HepG2 (cell line): ENCODE results near the gene UBE2C. TPM values are rescaled to one million over a fixed set of nuclear protein-coding genes. Genes with fewer than 3 reads are reported as not detected.

Experiments
- ATAC-seq: fragments of 200-7000 bp; cut with Tn5 transposase; 3 replicates; pipeline ENCODE4 v1.9.1; 2020; ENCODE audit warnings: mild to moderate bottlenecking, moderate library complexity
- BruUV-seq: library from RNA; stranded (reverse); fragments of 400-500 nt; replicated peaks from 2 replicates; lab custom pipeline; 2021; lab: Mats Ljungman, UMichigan
- CTCF ChIA-PET: fragments of 300-600 bp; formaldehyde crosslinking; extraction: SDS; loops from one replicate; lab custom pipeline; 2021; ENCODE audit warnings: low total read pairs, inconsistent platforms, low intra/inter-chr PET ratio; lab: Yijun Ruan, JAX
- POLR2A ChIA-PET: fragments of 350-600 bp; sonication (Branson Sonifier 250); formaldehyde crosslinking; loops from one replicate; lab custom pipeline; 2020; ENCODE audit warnings: antibody characterized with exemption, inconsistent platforms; lab: Yijun Ruan, JAX
- DNase-seq: peaks from one replicate; pipeline ENCODE4 v3.0.0-alpha.2; 2015; ENCODE audit warnings: low spot score
- FAIRE-seq: peaks from 3 replicates; lab custom pipeline; 2011; peaks lifted over from hg19 to GRCh38; lab: Jason Lieb, UNC
- H2AFZ ChIP-seq: one replicate; pipeline ENCODE4 v1.6.1; 2011; ENCODE audit warnings: low read length, inconsistent platforms
- H3K27ac ChIP-seq: fragments of 300-600 bp; 3 replicates; pipeline ENCODE4 v1.8.0; 2011; ENCODE audit warnings: mixed run types, mild to moderate bottlenecking, mixed read lengths, low read length, inconsistent platforms; ENCODE audit not compliant: insufficient read depth; ENCODE audit errors: extremely low read length
- H3K27me3 ChIP-seq, 2 experiments: fragments of 200-600 bp in 1 of 2; 2 replicates in 1 of 2; 3 replicates in 1 of 2; pipeline versions ENCODE4 v1.6.0 to v1.8.0; 2011; ENCODE audit warnings: low read length in 2 of 2, mild to moderate bottlenecking in 2 of 2, moderate library complexity in 2 of 2, inconsistent platforms in 1 of 2; ENCODE audit not compliant: insufficient read depth in 2 of 2, control insufficient read depth in 1 of 2
- H3K36me3 ChIP-seq, 2 experiments: fragments of 200-600 bp in 1 of 2; replicated peaks in 1 of 2; 2 replicates in 1 of 2; 3 replicates in 1 of 2; pipeline versions ENCODE4 v1.5.1 to v1.8.0; 2011; ENCODE audit warnings: low read length in 2 of 2, inconsistent platforms in 1 of 2; ENCODE audit not compliant: insufficient read depth in 2 of 2, control insufficient read depth in 1 of 2
- H3K4me1 ChIP-seq: 2 replicates; pipeline ENCODE4 v1.5.1; 2012; ENCODE audit warnings: low read length, inconsistent platforms; ENCODE audit not compliant: insufficient read depth
- H3K4me2 ChIP-seq: 2 replicates; pipeline ENCODE4 v1.6.0; 2011; ENCODE audit warnings: low read depth, low read length, inconsistent platforms
- H3K4me3 ChIP-seq, 3 experiments: fragments of 200-600 bp in 1 of 3; sonication (generic), shearing (Covaris generic) in 1 of 3; replicated peaks in 1 of 3; 2 replicates each; pipeline ENCODE4 v1.5.1; 2011 to 2016; ENCODE audit warnings: low read length in 3 of 3, inconsistent platforms in 2 of 3, low read depth in 2 of 3, mild to moderate bottlenecking in 2 of 3, control low read depth in 1 of 3, mixed read lengths in 1 of 3; ENCODE audit not compliant: insufficient read depth in 1 of 3
- H3K79me2 ChIP-seq: one replicate; pipeline ENCODE4 v1.6.1; 2011; ENCODE audit warnings: low read length, inconsistent platforms; ENCODE audit not compliant: insufficient read depth
- H3K9ac ChIP-seq: 2 replicates; pipeline ENCODE4 v1.6.0; 2011; ENCODE audit warnings: mild to moderate bottlenecking, low read depth, low read length, inconsistent platforms; ENCODE audit not compliant: insufficient read depth
- H3K9me3 ChIP-seq: 2 replicates; pipeline ENCODE4 v1.5.1; 2012; ENCODE audit warnings: mild to moderate bottlenecking, low read length
- H4K20me1 ChIP-seq: 2 replicates; pipeline ENCODE4 v1.6.0; 2011; ENCODE audit warnings: inconsistent platforms, mild to moderate bottlenecking, low read length, moderate library complexity; ENCODE audit not compliant: insufficient read depth
- CBFB ChIP-seq: sonication (generic); formaldehyde crosslinking; IDR thresholded peaks from 2 replicates; pipeline ENCODE4 v1.4.0; 2020; ENCODE audit warnings: missing genetic modification reagents
- CREM ChIP-seq, 2 experiments: sonication (generic) in 1 of 2; formaldehyde crosslinking in 1 of 2; IDR thresholded peaks; 2 replicates each; pipeline versions ENCODE4 v1.4.0 to v1.6.1; 2016 to 2020; ENCODE audit warnings: antibody characterized with exemption in 1 of 2, mild to moderate bottlenecking in 1 of 2, missing genetic modification reagents in 1 of 2
- GABPB1 ChIP-seq: IDR thresholded peaks from 2 replicates; pipeline ENCODE4 v1.6.1; 2016; ENCODE audit warnings: mild to moderate bottlenecking, missing genetic modification reagents, moderate library complexity, missing compliant biosample characterization
- JARID2 ChIP-seq: sonication (generic); formaldehyde crosslinking; IDR thresholded peaks from 2 replicates; pipeline ENCODE4 v1.8.1; 2023; ENCODE audit warnings: missing genetic modification reagents, inconsistent platforms; ENCODE audit not compliant: insufficient replicate concordance
- MEIS2 ChIP-seq: sonication (generic); formaldehyde crosslinking; IDR thresholded peaks from 2 replicates; pipeline ENCODE4 v1.9.0; 2021; ENCODE audit warnings: mild to moderate bottlenecking, missing genetic modification reagents
- MTA1 ChIP-seq: sonication (generic); formaldehyde crosslinking; IDR thresholded peaks from 2 replicates; pipeline ENCODE4 v1.4.0; 2020; ENCODE audit warnings: missing genetic modification reagents, mild to moderate bottlenecking, borderline replicate concordance
- NR2F1 ChIP-seq, 2 experiments: fragments of 450-650 bp in 1 of 2; formaldehyde crosslinking in 1 of 2; IDR thresholded peaks; 2 replicates each; pipeline versions ENCODE4 v1.5.0 to v1.6.1; 2016 to 2020; ENCODE audit warnings: mild to moderate bottlenecking in 1 of 2, missing compliant biosample characterization in 1 of 2, missing genetic modification reagents in 1 of 2, moderate library complexity in 1 of 2
- ZFP1 ChIP-seq: IDR thresholded peaks from 2 replicates; pipeline ENCODE4 v1.6.1; 2016
- ZFP36 ChIP-seq: fragments of 150-350 bp; IDR thresholded peaks from 2 replicates; pipeline ENCODE4 v1.6.1; 2018; ENCODE audit warnings: borderline replicate concordance, low read length, low read depth; ENCODE audit not compliant: partially characterized antibody
- ZNF124 ChIP-seq: sonication (generic); formaldehyde crosslinking; IDR thresholded peaks from 2 replicates; pipeline ENCODE4 v1.4.0; 2020; ENCODE audit warnings: missing genetic modification reagents
- ZNF773 ChIP-seq: sonication (generic); formaldehyde crosslinking; IDR thresholded peaks from 2 replicates; pipeline ENCODE4 v1.4.0; 2020; ENCODE audit warnings: missing genetic modification reagents, borderline replicate concordance
- WGBS: methylation state at CpG from one replicate; pipeline ENCODE4 v1.1.6; 2017; ENCODE audit warnings: low lambda C conversion rate; 5-methylcytosine and 5-hydroxymethylcytosine counted together
- in situ Hi-C: cut with HindIII; loops from 2 replicates; pipeline ENCODE4 v1.10.0; 2017; ENCODE audit warnings: low pct_unique_long_range_greater_than_20kb; ENCODE audit not compliant: extremely low pct_ligation_motif_present
- intact Hi-C: fragments of 100-400 bp; cut with micrococcal nuclease; formaldehyde crosslinking; loops from one replicate; pipeline ENCODE4 v1.10.0; 2022; ENCODE audit not compliant: unreplicated experiment
- polyA plus RNA-seq, 8 experiments: library from polyadenylated mRNA; depleted of rRNA in 3 of 8; stranded (reverse) in 7 of 8; unstranded in 1 of 8; fragments of >200 nt; fragmentation: Illumina TruSeq in 4 of 8; extraction: Trizol in 4 of 8; gene quantifications; 2 replicates each; pipeline versions ENCODE4 v1.2.1 to v1.2.3, GENCODE V29; 2011 to 2016; ENCODE audit warnings: low read depth in 4 of 8, missing spikeins in 1 of 8, mixed read lengths in 1 of 8; ENCODE audit not compliant: insufficient read depth in 1 of 8
- total RNA-seq, 5 experiments: library from RNA; depleted of rRNA; stranded (reverse); fragments of >200 nt; fragmentation: Illumina TruSeq; extraction: Trizol; gene quantifications; 2 replicates each; pipeline ENCODE4 v1.2.3, GENCODE V29; 2016; ENCODE audit warnings: low read depth in 1 of 5
- TF ChIP-seq, protein P1 (sequence below): sonication (generic); formaldehyde crosslinking; IDR thresholded peaks from 2 replicates; pipeline ENCODE4 v1.9.0; 2021; ENCODE audit warnings: missing genetic modification reagents, mild to moderate bottlenecking, borderline replicate concordance
- TF ChIP-seq, protein P2 (sequence below): sonication (generic); formaldehyde crosslinking; IDR thresholded peaks from 2 replicates; pipeline ENCODE4 v1.4.0; 2020; ENCODE audit warnings: missing genetic modification reagents, borderline replicate concordance

Gene UBE2C
- total and polyA plus RNA-seq, 2 of the 13 experiments (the other 11 are each of a cell fraction or from before 2014, with no cell fraction given) = 100 to 123 TPM

DNA sequence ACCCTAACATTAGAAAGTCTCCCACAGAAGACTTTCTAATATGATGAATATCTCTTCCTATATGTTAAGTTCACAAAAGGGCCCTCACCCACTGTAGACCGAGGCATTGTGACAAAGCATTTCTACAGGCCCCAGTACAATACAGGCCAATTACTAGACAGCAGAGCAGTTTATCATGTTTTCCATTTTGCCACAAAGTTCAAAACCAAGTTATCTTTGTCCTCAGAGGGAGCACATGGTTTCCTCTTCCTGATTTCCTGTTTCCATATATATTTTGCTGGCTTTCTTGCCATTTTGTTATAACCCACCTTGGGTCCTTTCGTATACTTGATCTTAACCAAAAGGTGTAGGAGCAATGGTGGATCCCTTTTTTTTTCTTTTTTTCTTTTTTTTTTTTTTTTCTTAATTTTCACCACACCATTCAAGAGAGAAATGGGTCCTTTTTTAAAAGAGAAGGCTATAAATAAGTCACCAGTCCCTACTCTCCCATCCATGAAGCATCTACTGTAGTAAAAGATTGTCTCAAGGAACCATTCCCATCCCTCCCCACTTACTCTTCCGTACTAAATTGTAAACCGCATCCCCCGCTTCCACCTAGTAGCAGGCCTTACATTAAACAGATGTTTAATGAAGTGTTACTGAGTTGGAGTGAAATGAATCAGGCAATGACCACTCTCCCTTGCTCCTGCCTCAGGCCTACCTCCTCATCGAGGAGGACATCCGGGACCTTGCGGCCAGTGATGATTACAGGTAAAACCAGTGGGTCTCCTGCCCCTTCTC is 2.1 kb upstream of the UBE2C start:
- ChIA-PET POLR2A (no interaction called here), CTCF (no interaction called here)
- H4K20me1 ChIP-seq = no peaks in the 10 kb centered on the region
- peaks cover 20% of the 10 kb centered on the region for H3K4me1 ChIP-seq
- 97% methylated on average over 8 of the region's 8 CpGs for WGBS
- no peak overlapping the region for H2AFZ ChIP-seq
- no peak for ATAC-seq
- in situ Hi-C loops = no loop called here
- intact Hi-C loops = no loop called here
- no peak for FAIRE-seq
- no peak overlapping the region for H3K9ac ChIP-seq
- no peak overlapping the region for H3K27ac ChIP-seq
- BruUV-seq = no TSS peak
- peaks cover 15% of the 10 kb centered on the region for H3K79me2 ChIP-seq
- no peak for DNase-seq
- H3K27me3 ChIP-seq = no peaks in the 10 kb centered on the region
- no peak for TF ChIP-seq ZFP1
- H3K36me3 ChIP-seq = peaks cover 23 to 51% of the 10 kb centered on the region in 2 experiments
- H3K4me2 ChIP-seq = no peak overlapping the region
- no peaks in the 10 kb centered on the region for H3K9me3 ChIP-seq
- H3K4me3 ChIP-seq = no peak overlapping the region

DNA sequence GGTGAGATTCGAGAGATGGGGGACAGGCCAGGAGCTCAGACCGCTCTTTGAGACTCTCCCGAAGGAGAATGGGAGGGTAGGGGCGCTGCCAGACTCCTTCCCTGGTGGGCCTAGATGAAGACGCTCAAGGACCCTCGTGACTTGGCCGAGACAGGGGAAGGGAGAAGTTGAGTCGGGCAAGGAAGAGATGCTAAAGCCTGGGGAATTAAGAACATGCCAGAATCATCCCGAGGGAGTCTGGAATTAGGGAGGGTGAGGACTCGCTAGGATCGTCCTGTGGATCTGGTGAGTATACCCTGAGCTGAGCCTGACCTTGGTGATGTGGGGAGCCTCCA is 529 bp downstream of the UBE2C start:
- CTCF ChIA-PET = no interaction called here
- H3K36me3 ChIP-seq = peaks cover 16 to 43% of the 10 kb centered on the region in 2 experiments
- no peaks in the 10 kb centered on the region for H3K27me3 ChIP-seq
- H3K9me3 ChIP-seq = no peaks in the 10 kb centered on the region
- H4K20me1 ChIP-seq = no peaks in the 10 kb centered on the region
- peak overlapping the region; percentile 79 for H3K9ac ChIP-seq
- peak overlapping the region; percentile 78 for H3K4me2 ChIP-seq
- ATAC-seq = peak; percentile 11
- BruUV-seq = TSS peak; percentile 69
- POLR2A ChIA-PET = interaction anchor here (1.1 kb wide), 1 partner anchor 68 kb away, joined by 5 read pairs; the partner anchor contains the start of gene ZSWIM1
- H3K79me2 ChIP-seq = peaks cover 15% of the 10 kb centered on the region
- H3K4me1 ChIP-seq = peaks cover 30% of the 10 kb centered on the region
- H3K27ac ChIP-seq = peak overlapping the region; percentile 66
- H2AFZ ChIP-seq = no peak overlapping the region
- FAIRE-seq = no peak
- no peak for DNase-seq
- intact Hi-C loops (no loop called here), in situ Hi-C loops (no loop called here)
- 26% methylated on average over 11 of the region's 11 CpGs for WGBS
- peak overlapping the region; percentile 67 to 83 (median 81) for H3K4me3 ChIP-seq
- TF ChIP-seq MEIS2 (0 out of 2 replicates have a peak, but pooled peaks have one; percentile 29), ZNF124 (CRISPR knock-in tag) (no peak), NR2F1 (CRISPR knock-in tag; IDR thresholded peaks at IDR 0.05) (no peak), ZFP36 (no peak), CBFB (CRISPR knock-in tag) (no peak), MTA1 (no peak), JARID2 (no peak), ZNF773 (no peak), CREM (IDR thresholded peaks at IDR 0.05) (no peak), CREM (CRISPR knock-in tag; IDR thresholded peaks at IDR 0.05) (no peak), GABPB1 (no peak), ZFP1 (no peak)
- TF ChIP-seq, protein P1, sequence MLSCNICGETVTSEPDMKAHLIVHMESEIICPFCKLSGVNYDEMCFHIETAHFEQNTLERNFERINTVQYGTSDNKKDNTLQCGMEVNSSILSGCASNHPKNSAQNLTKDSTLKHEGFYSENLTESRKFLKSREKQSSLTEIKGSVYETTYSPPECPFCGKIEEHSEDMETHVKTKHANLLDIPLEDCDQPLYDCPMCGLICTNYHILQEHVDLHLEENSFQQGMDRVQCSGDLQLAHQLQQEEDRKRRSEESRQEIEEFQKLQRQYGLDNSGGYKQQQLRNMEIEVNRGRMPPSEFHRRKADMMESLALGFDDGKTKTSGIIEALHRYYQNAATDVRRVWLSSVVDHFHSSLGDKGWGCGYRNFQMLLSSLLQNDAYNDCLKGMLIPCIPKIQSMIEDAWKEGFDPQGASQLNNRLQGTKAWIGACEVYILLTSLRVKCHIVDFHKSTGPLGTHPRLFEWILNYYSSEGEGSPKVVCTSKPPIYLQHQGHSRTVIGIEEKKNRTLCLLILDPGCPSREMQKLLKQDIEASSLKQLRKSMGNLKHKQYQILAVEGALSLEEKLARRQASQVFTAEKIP (CRISPR knock-in tag) = no peak
- TF ChIP-seq, protein P2, sequence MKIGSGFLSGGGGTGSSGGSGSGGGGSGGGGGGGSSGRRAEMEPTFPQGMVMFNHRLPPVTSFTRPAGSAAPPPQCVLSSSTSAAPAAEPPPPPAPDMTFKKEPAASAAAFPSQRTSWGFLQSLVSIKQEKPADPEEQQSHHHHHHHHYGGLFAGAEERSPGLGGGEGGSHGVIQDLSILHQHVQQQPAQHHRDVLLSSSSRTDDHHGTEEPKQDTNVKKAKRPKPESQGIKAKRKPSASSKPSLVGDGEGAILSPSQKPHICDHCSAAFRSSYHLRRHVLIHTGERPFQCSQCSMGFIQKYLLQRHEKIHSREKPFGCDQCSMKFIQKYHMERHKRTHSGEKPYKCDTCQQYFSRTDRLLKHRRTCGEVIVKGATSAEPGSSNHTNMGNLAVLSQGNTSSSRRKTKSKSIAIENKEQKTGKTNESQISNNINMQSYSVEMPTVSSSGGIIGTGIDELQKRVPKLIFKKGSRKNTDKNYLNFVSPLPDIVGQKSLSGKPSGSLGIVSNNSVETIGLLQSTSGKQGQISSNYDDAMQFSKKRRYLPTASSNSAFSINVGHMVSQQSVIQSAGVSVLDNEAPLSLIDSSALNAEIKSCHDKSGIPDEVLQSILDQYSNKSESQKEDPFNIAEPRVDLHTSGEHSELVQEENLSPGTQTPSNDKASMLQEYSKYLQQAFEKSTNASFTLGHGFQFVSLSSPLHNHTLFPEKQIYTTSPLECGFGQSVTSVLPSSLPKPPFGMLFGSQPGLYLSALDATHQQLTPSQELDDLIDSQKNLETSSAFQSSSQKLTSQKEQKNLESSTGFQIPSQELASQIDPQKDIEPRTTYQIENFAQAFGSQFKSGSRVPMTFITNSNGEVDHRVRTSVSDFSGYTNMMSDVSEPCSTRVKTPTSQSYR (CRISPR knock-in tag) = no peak
